Chondrocyte (in vitro differentiated cells): ENCODE results near the gene GPRC5D. TPM values are rescaled to one million over a fixed set of nuclear protein-coding genes. Genes with fewer than 3 reads are reported as not detected.

Experiments used
- DNase-seq: peaks from one replicate; pipeline ENCODE4 v3.0.0; 2021; ENCODE audit warnings: mixed read lengths, low spot score
- H3K27ac Mint-ChIP-seq: one replicate; pipeline ENCODE4 v1.8.0; 2021; ENCODE audit warnings: mild to moderate bottlenecking, moderate library complexity, mixed read lengths; ENCODE audit not compliant: unreplicated experiment
- H3K27me3 Mint-ChIP-seq: 2 replicates; pipeline ENCODE4 v1.8.0; 2021; ENCODE audit warnings: low read depth, mixed read lengths
- H3K36me3 Mint-ChIP-seq: 2 replicates; pipeline ENCODE4 v1.8.0; 2021; ENCODE audit warnings: low read depth, mixed read lengths
- H3K4me1 Mint-ChIP-seq: 2 replicates; pipeline ENCODE4 v1.8.0; 2021; ENCODE audit warnings: low read depth, mild to moderate bottlenecking, mixed read lengths
- H3K4me3 Mint-ChIP-seq: one replicate; pipeline ENCODE4 v1.8.0; 2021; ENCODE audit warnings: mild to moderate bottlenecking, moderate library complexity, mixed read lengths; ENCODE audit not compliant: unreplicated experiment
- H3K9me3 Mint-ChIP-seq: 2 replicates; pipeline ENCODE4 v1.8.0; 2021; ENCODE audit warnings: low read depth, mixed read lengths
- CTCF ChIP-seq: fragments of 200-600 bp; sonication (generic); IDR thresholded peaks from 2 replicates; pipeline ENCODE4 v1.5.0; 2021; ENCODE audit warnings: antibody characterized with exemption, mild to moderate bottlenecking, moderate library complexity
- total RNA-seq: library from RNA; stranded (reverse); gene quantifications from 3 replicates; pipeline ENCODE4 v1.2.1, GENCODE V29; 2021

Gene GPRC5D
- total RNA-seq, 1 donor from 2014 or later, result not detected

- H3K36me3 Mint-ChIP-seq, result peaks cover 7% of the 10 kb centered on the region
- no peak overlapping the region for H3K4me3 Mint-ChIP-seq
- no peaks in the 10 kb centered on the region for H3K27me3 Mint-ChIP-seq
- H3K4me1 Mint-ChIP-seq, result peaks cover 7% of the 10 kb centered on the region
- H3K9me3 Mint-ChIP-seq, result no peaks in the 10 kb centered on the region
- peak; percentile 97 for TF ChIP-seq CTCF
- DNase-seq, result no peak
- H3K27ac Mint-ChIP-seq, result no peak overlapping the region
Observed at GRCh38 chr12:12916135-12916944, 35.6 kb downstream of the GPRC5D start.

- no peak overlapping the region for H3K27ac Mint-ChIP-seq
- no peaks in the 10 kb centered on the region for H3K27me3 Mint-ChIP-seq
- no peaks in the 10 kb centered on the region for H3K9me3 Mint-ChIP-seq
- no peak for DNase-seq
- TF ChIP-seq CTCF, result no peak
- no peak overlapping the region for H3K4me3 Mint-ChIP-seq
- H3K4me1 Mint-ChIP-seq, result peaks cover 8% of the 10 kb centered on the region
- H3K36me3 Mint-ChIP-seq, result peaks cover 7% of the 10 kb centered on the region
Observed at GRCh38 chr12:12915656-12916055, 36.3 kb downstream of the GPRC5D start.

GRCh38 chr12:12912711-12913110 is 39.3 kb downstream of the GPRC5D start:
- Mint-ChIP-seq H3K36me3 (peaks cover 12% of the 10 kb centered on the region), H3K27me3 (no peaks in the 10 kb centered on the region), H3K27ac (no peak overlapping the region), H3K4me3 (no peak overlapping the region), H3K4me1 (peaks cover 21% of the 10 kb centered on the region), H3K9me3 (no peaks in the 10 kb centered on the region)
- DNase-seq, result no peak
- TF ChIP-seq CTCF, result no peak

- peaks cover 14% of the 10 kb centered on the region for H3K36me3 Mint-ChIP-seq
- H3K4me1 Mint-ChIP-seq, result peaks cover 14% of the 10 kb centered on the region
- no peak overlapping the region for H3K4me3 Mint-ChIP-seq
- DNase-seq, result no peak
- no peak for TF ChIP-seq CTCF
- no peaks in the 10 kb centered on the region for H3K27me3 Mint-ChIP-seq
- peak overlapping the region; percentile 72 for H3K27ac Mint-ChIP-seq
- no peaks in the 10 kb centered on the region for H3K9me3 Mint-ChIP-seq
Observed at GRCh38 chr12:12909995-12910420, 42.0 kb downstream of the GPRC5D start.

GRCh38 chr12:12909228-12909994 is 42.6 kb downstream of the GPRC5D start:
- TF ChIP-seq CTCF, result no peak
- peaks cover 14% of the 10 kb centered on the region for H3K36me3 Mint-ChIP-seq
- peaks cover 14% of the 10 kb centered on the region for H3K4me1 Mint-ChIP-seq
- no peak for DNase-seq
- H3K4me3 Mint-ChIP-seq, result no peak overlapping the region
- H3K27ac Mint-ChIP-seq, result no peak overlapping the region
- H3K27me3 Mint-ChIP-seq, result no peaks in the 10 kb centered on the region
- H3K9me3 Mint-ChIP-seq, result no peaks in the 10 kb centered on the region
